RWPE1 (cell line): ENCODE measurements around the gene MAP2K7.
A peak's percentile ranks its signal among the peaks of the same experiment; 100 is the strongest.

Source experiments
- CTCF ChIA-PET: fragments of 350-600 bp; sonication (Branson Sonifier 250); formaldehyde crosslinking; extraction: SDS; loops from one replicate; lab custom pipeline; 2021; lab: Yijun Ruan, JAX
- POLR2A ChIA-PET: fragments of 400-600 bp; formaldehyde crosslinking; extraction: SDS; loops from one replicate; lab custom pipeline; 2020; ENCODE audit warnings: antibody characterized with exemption; ENCODE audit not compliant: low non-redundant PET; lab: Yijun Ruan, JAX
- DNase-seq: peaks from one replicate; pipeline ENCODE4 v3.0.0; 2012; ENCODE audit warnings: low spot score
- H3K27ac ChIP-seq: fragments of 450-650 bp; 2 replicates; pipeline ENCODE4 v1.5.1; 2017
- TF ChIP-seq, protein P1 (sequence below): fragments of 450-650 bp; conservative IDR thresholded peaks from 2 replicates; pipeline ENCODE4 v1.5.1; 2017; ENCODE audit warnings: low read depth, mild to moderate bottlenecking

The MAP2K7 gene

DNA sequence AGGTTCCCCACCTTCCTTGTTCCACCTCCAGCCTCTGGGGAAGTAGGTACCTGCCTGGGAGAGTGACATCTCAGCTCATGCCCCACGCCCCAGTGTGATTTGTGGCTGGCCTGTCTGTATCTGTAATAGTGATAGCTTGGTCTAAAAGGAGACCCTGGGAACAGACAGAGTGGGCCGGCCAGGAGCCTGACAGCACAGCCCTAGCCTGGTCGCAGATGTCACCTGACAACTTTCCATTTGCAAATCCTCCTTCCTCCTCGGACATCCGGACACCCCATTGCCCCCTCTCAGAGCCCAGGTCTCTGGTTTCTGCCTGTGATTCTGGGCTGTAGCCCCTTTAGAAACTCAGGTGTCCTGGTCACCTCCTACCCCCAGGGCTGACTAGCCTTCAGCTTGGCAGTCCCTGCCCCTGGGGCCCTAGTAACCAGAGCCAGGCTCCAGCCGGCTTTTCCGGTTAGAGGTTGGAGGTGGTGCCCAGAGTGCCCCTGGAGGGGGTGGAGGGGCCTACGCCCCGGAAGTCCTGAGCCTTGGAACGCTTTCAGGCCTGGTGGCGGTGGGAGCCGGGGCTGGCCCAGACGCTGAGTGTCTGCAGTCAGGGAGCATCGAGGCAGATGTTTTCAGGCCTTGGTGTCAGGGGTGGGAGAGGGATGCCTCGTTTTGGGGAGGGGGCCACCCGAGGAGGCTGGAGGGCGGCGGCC, 8.9 kb upstream of the MAP2K7 start:
- TF ChIP-seq, protein P1, sequence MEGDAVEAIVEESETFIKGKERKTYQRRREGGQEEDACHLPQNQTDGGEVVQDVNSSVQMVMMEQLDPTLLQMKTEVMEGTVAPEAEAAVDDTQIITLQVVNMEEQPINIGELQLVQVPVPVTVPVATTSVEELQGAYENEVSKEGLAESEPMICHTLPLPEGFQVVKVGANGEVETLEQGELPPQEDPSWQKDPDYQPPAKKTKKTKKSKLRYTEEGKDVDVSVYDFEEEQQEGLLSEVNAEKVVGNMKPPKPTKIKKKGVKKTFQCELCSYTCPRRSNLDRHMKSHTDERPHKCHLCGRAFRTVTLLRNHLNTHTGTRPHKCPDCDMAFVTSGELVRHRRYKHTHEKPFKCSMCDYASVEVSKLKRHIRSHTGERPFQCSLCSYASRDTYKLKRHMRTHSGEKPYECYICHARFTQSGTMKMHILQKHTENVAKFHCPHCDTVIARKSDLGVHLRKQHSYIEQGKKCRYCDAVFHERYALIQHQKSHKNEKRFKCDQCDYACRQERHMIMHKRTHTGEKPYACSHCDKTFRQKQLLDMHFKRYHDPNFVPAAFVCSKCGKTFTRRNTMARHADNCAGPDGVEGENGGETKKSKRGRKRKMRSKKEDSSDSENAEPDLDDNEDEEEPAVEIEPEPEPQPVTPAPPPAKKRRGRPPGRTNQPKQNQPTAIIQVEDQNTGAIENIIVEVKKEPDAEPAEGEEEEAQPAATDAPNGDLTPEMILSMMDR = no peak
- H3K27ac ChIP-seq = peak overlapping the region; percentile 95
- CTCF ChIA-PET = interaction anchor here (0.6 to 1.3 kb wide), 3 partner anchors 17 to 94 kb away, joined by 3 to 5 read pairs (median 4); no protein-coding TSS in a partner anchor
- DNase-seq = peak; percentile 50
- POLR2A ChIA-PET = interaction anchor here (0.6 kb wide), 1 partner anchor 24 kb away, joined by 4 read pairs; no protein-coding TSS in a partner anchor

DNA sequence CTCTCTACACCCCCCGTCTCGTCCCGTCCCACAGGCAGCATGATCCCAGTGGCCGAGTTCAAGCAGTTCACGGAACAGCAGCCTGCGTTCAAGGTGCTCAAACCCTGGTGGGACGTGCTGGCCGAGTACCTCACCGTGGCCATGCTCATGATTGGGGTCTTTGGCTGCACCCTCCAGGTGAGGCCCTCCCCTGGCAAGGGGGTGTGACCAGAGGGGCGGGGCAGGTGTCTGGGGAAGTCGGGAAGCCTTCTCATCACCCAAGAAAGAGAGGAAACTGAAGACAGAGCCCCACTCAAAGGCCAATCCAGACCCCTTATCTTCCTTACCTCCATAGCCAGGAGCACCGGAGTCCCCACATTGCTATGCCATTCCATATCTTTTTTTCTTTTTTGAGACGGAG, 8.1 kb upstream of the MAP2K7 start:
- ChIA-PET CTCF (no interaction called here), POLR2A (no interaction called here)
- no peak for DNase-seq
- H3K27ac ChIP-seq = peak overlapping the region; percentile 95
- TF ChIP-seq, protein P1 = no peak

DNA sequence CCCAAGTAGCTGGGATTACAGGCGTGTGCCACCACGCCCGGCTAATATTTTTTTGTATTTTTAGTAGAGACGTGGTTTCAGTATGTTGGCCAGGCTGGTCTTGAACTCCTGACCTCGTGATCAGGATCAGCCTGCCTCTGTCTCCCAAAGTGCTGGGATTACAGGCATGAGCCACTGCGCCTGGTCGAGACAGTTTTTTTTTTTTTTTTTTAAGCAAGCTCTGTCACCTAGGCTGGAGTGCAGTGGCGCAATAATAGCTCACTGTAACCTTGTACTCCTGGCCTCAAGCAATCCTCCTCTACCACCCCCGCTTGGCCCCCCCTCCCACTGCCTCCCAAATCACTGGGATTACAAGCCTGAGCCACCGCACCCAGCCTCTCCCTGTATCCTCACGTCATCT, 6.4 kb upstream of the MAP2K7 start:
- H3K27ac ChIP-seq = peak overlapping the region; percentile 95
- ChIA-PET CTCF (interaction anchor here (0.7 kb wide), 2 partner anchors 45 to 1560 kb away, joined by 3 to 4 read pairs; no protein-coding TSS in a partner anchor), POLR2A (interaction anchor here (0.6 kb wide), 1 partner anchor 57 kb away, joined by 3 read pairs; no protein-coding TSS in a partner anchor)
- no peak for DNase-seq
- TF ChIP-seq, protein P1 = no peak

DNA sequence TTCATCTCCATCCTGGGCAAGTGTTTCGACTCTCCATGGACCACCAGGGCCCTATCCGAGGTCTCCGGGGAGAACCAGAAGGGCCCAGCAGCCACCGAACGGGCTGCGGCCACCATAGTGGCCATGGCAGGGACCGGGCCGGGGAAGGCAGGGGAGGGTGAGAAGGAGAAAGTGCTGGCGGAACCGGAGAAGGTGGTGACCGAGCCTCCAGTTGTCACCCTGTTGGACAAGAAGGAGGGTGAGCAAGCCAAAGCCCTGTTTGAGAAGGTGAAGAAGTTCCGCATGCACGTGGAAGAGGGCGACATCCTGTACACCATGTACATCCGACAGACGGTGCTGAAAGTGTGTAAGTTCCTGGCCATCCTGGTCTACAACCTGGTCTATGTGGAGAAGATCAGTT, 4.7 kb upstream of the MAP2K7 start:
- POLR2A ChIA-PET = no interaction called here
- TF ChIP-seq, protein P1 = no peak
- CTCF ChIA-PET = no interaction called here

DNA sequence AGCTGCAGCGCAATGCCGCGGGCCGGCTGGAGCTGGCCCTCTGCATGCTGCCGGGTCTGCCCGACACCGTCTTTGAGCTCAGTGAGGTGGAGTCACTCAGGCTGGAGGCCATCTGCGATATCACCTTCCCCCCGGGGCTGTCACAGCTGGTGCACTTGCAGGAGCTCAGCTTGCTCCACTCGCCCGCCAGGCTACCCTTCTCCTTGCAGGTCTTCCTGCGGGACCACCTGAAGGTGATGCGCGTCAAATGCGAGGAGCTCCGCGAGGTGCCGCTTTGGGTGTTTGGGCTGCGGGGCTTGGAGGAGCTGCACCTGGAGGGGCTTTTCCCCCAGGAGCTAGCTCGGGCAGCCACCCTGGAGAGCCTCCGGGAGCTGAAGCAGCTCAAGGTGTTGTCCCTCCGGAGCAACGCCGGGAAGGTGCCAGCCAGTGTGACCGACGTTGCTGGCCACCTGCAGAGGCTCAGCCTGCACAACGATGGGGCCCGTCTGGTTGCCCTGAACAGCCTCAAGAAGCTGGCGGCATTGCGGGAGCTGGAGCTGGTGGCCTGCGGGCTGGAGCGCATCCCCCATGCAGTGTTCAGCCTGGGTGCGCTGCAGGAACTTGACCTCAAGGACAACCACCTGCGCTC, 3.8 kb upstream of the MAP2K7 start:
- TF ChIP-seq, protein P1 = no peak
- H3K27ac ChIP-seq = peak overlapping the region; percentile 95
- POLR2A ChIA-PET = interaction anchor here (0.6 to 1.0 kb wide), 2 partner anchors 11 to 30 kb away, joined by 3 read pairs; partner anchors contain the start of gene LRRC8E
- CTCF ChIA-PET = interaction anchor here (0.7 to 1.7 kb wide), 3 partner anchors 31 to 219 kb away, joined by 3 to 6 read pairs (median 5); partner anchors contain the start of genes TIMM44 and TRAPPC5
- DNase-seq = no peak

More for the DNA sequence above, 4.7 kb upstream of the MAP2K7 start:
- H3K27ac ChIP-seq = peak overlapping the region; percentile 95
- no peak for DNase-seq

DNA sequence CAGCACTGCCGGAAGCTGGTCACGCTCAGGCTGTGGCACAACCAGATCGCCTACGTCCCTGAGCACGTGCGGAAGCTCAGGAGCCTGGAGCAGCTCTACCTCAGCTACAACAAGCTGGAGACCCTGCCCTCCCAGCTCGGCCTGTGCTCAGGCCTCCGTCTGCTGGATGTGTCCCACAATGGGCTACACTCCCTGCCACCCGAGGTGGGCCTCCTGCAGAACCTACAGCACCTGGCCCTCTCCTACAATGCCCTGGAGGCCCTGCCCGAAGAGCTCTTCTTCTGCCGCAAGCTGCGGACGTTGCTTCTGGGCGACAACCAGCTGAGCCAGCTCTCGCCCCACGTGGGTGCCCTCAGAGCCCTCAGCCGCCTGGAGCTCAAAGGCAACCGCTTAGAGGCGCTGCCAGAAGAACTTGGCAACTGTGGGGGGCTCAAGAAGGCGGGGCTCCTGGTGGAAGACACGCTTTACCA, 3.2 kb upstream of the MAP2K7 start:
- POLR2A ChIA-PET = interaction anchor here (0.6 to 1.0 kb wide), 2 partner anchors 12 to 31 kb away, joined by 3 read pairs; partner anchors contain the start of gene LRRC8E
- TF ChIP-seq, protein P1 = no peak
- CTCF ChIA-PET = interaction anchor here (0.7 to 1.7 kb wide), 3 partner anchors 31 to 220 kb away, joined by 3 to 6 read pairs (median 5); partner anchors contain the start of genes TIMM44 and TRAPPC5
- no peak for DNase-seq
- H3K27ac ChIP-seq = peak overlapping the region; percentile 95
